Right lung (tissue), 5 donors: Measurements from ENCODE around the gene AKAP7. TPM values are rescaled to one million over a fixed set of nuclear protein-coding genes. Genes with fewer than 3 reads are reported as not detected.
A peak's percentile ranks its signal among the peaks of the same experiment; 100 is the strongest.
"Not testable (repeated sequence)": the region's sequence is repeated elsewhere in the genome, so short reads cannot be mapped to it uniquely, and the experiment has no call there.

Experiments used
- DNase-seq, 2 donors: peaks; one replicate each; pipeline ENCODE4 v3.0.0-alpha.2; 2013
- polyA plus RNA-seq, 5 donors: library from polyadenylated mRNA; unstranded; fragments of 120-200 nt; gene quantifications; one replicate each; pipeline versions ENCODE4 v1.2.1 to v1.2.3, GENCODE V29; 2013; ENCODE audit warnings: inconsistent platforms in 1 of 5, low replicate concordance in 1 of 5; ENCODE audit not compliant: insufficient read length in 5 of 5, insufficient read depth in 1 of 5

AKAP7 gene
- polyA plus RNA-seq, 5 donors, result 17.1 to 27.6 (median 23.5) TPM

DNA sequence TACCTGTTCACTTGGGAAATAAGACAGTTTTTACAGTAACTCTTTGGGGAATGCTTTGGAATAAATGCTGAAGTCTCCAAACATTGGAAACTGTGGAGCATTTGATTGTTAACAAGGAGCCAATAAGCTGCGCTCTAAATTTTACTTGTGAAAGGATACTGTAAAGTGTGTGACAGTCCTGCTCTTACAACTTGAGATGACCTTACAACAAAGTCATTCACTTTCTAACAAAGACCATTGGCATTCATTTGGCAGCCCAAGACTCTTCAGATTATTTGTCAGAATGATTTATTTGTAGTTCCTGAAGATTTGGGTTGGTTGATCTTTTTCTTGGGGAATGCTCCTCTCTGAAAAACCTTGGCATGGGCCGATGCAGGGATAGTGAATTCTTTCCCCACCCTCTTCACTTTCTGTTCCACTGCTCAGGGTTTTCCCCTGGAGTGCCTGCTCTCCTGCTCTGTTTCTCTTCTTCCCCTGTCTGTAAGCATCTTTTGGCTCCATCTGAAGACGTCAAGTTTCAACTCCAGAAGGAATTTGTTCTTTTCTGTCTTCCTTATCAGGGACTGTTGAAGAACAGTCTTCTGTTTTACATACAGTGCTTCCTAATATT lies 116.4 kb downstream of the AKAP7 start:
- DNase-seq, result no peak

DNA sequence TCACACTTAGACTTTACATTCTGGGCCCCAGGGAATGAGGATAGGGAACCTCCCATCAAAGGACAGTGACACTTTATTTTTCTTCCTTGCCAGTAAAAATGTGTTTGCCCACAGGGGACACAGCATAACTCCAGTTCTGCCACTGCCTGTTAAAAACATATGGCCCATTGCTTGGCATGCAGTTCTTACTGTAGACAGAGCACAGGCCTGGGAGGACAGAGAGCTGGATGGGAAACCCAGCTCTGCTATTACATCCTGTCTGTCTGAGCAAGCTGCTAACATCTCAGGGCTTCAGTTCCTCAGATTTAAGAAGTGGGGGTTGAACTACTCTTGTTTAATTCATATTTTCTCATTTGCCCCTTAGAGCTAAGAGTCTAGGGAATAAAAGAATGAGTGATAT lies 120.2 kb downstream of the AKAP7 start:
- DNase-seq, result no peak

DNA sequence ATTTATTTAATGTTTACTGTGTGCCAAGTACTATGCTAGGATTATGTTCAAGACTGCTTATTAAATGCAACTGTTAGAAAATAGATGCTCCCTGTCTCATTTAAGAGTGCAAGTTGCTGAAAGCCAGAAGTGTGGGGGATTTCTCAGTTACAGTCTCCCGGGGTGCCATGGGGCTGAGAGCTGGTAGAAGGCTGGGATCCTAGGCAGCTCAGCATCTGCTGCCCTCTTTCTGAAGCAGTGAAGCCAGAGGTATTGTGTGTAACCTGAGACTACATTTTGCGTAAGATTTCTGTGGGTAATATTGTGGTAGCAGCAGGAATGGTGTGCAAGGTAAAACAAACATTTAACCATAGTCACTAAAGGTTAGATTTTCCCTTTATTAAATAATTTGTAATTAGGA lies 120.6 kb downstream of the AKAP7 start:
- no peak for DNase-seq

DNA sequence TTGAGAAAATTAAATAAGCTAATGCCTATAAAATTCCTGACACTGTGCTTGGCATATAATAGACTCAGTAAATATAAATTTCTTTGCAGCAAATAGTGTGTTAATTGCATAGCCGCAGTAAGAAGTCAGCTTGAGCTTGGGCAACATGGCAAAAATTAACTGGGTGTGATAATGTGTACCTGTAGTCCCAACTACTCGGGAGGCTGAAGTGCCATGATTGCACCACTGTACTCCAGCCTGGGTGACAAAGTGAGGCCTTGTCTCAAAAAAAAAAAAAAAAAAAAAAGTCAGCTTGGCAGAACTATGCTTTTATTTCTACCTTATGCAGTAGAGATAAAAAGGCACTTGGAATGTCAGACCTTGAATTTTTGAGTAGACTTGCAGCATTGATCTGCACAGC lies 121.8 kb downstream of the AKAP7 start:
- DNase-seq, result no peak

DNA sequence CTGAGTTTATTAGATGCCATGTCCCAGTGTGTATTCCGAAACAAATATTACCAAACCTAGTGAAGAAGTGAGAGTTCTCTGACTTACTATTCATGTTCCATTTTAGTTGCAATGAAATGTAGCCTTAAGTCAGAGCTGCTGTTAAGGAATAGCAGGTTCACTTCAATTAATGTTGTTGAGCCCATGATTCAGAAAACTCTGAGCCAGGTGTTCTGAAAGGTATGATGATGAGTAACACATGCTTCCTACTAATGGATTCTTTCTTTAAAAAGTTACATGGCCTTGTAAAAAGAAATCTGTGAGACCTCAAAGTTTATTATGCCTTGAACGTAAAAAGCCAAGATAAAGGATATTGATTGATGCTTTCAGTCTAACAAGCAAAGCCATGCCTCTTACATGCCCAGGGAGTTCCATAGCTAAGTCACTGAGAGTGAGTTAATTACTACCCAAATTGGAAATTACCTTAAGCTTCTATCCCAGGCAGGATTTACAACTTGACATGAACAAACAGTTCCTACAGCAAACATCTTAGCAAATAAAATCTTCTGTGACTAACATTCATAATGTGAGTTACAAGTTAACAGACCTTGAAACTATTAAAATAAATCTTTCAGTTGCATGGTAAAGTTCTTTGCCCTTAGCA lies 122.9 kb downstream of the AKAP7 start:
- DNase-seq, result no peak

DNA sequence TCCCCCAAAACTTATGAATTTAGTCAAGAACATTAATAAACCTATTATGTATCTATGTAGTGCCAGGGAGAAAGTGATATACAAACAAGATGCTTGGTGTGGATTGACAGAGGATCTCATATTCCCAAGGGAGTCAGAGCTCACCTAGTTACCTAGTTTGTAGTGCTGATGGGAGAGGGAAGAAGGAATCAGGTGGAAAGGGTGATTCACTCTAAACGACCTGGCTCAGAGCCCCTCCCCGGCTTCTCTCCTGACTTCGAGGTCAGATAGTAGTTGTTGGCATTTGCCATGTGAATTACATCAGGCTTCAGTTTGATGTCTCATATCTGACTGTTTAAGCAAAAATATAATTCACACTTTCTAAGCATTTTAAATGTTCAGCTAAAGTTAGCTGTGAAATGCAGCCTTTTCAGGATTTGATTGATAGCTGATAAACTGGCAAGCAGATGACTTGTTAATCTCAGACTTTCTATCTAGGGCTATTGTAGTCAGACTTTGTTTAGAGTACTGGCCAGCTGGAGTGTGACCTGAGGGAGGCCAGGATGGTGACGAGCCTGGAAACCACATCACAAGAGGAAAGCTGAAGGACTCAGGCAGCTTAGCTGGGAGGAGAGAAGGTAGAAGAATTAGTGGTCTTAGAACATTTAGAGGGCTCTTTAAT lies 123.7 kb downstream of the AKAP7 start:
- no peak for DNase-seq

DNA sequence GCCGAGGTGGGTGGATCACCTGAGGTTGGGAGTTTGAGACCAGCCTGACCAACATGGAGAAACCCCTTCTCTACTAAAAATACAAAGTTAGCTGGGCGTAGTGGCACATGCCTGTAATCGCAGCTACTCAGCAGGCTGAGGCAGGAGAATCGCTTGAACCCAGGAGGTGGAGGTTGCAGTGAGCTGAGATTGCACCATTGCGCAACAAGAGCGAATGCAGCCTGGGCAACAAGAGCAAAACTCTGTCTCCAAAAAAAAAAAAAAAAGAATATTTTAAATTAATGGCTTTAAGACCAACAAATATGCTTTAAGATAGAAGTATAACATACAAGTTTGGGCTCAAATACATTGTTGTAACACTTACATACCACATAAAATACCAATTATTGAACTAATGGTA lies 125.7 kb downstream of the AKAP7 start:
- DNase-seq, result not testable (repeated sequence)

DNA sequence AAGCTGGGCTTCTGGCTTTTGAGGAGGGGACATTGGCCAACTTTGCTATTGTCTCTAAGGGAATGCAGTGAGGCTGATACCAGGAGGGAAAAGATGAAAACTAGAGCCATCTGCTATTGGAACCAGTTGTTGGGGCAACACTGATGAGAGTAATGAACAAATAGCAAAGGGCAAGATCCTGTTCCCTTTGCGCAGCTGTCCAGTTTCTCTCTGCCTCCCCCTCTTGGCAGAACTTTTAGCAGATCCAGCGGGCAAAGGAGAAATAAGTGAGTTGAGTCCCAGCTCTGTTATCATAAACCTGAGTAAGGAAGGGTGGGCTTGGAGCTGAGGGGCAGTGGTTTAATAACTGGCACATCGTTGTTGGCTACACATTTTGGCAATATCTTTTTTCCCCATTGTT lies 126.8 kb downstream of the AKAP7 start:
- no peak for DNase-seq

DNA sequence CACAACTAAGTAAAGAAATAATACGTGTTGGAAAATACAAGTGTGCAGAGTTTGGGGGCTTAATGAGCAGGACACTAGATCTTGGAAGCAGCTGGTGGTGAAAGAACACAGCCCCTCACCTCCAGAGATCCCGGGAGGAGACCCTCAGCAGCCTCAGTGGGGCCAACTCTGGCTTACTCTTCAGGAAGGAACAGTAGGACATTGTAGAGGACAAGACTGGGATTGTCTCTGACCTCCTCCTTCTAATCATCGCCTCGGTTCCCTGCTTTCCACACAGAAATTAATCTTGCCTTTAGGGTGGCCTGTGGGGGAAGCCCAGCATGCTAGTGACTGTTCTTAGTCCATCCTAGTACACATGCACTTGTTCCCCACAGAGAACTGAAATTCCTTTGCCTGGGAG lies 130.7 kb downstream of the AKAP7 start:
- no peak for DNase-seq

DNA sequence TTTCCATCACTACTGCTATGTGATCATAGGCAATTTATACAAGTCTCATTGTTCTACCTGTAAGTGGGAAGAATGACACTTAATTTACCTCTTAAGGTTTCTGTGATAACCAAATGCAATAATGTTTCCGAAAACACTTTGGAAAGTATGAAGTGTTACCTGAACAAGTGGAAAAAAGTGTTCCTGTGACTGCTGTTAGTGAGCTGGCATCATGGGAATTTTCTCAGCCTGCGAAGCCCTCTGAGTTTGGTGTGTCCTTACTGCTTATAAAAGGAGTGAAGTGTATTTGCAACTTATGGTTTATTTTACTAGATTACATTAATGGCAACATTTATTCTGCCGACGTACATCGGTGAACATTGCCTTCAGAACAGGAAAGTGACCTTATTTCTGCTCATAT lies 133.0 kb downstream of the AKAP7 start:
- DNase-seq, result no peak

DNA sequence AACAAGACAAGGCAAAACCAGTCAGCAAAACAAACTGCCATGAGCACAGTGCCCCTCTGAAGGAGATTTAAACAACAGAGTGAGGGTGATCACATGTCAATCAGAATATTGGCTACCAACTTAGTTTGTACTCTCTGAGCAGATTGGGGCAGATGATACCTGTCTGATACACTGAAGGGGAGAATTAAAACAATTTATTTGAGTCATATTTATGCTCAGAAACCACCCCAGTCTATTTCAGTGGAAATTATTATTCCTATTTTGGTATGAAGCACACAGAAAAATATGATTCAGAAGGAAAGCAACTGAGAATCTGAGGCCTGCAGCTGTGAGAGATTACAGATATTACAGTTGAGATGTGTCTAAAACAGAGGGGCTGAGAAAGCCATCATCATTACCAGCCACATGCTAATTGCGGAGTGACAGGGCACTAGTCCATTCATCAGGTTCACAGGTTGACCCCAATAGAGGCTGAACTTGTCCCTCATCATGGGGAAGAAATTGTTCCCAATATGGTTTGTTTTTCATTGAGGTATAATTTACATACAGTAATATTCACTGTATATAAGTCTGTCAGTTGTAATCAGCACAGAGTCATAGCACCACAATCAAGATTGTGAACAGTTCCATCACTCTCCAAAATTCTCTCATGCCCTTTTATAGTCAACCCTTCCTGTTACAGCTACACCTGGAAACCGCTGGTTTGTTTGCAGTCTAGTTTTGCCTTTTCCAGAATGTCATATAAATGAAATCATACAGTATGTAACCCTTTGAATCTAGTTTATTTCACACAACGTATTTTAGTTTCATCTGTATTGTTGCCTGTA lies 134.5 kb downstream of the AKAP7 start:
- DNase-seq, result no peak

DNA sequence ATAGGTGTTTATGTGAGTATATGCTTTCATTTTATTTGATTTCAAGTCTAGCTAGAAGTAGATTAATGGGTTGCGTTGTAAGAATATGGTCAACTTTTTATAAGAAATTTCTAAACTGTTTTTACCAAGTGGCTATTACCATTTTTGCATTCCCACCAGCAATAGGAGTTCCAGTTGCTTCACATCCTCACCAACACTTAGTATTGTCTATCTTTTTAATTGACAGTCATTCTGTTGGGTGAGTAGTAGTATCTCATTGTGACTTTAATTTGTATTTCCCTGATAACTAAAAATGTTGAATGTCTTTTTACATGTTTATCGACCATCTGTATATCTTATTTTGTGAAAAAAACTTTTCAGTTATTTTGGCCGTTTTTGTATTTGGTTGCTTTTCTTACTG lies 135.3 kb downstream of the AKAP7 start:
- DNase-seq, result no peak

DNA sequence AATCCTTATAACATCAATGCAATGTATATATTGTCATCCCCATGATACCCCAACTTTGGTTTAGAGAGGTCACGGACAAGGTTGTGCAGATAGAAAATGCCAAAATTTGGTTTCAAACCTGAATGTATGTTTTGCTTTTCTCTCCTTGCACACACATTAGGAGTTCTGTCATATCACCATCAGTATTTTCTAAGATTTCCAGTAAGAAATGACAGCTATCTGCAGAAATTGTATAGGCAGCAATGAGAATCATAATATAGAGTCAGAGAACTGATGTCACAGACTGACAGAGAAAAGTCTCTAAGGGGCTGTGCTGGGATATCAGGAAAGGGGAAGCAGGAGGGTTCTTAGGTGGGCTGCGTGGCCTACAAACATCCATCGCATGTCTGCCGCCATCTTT lies 140.0 kb downstream of the AKAP7 start:
- DNase-seq, result no peak

DNA sequence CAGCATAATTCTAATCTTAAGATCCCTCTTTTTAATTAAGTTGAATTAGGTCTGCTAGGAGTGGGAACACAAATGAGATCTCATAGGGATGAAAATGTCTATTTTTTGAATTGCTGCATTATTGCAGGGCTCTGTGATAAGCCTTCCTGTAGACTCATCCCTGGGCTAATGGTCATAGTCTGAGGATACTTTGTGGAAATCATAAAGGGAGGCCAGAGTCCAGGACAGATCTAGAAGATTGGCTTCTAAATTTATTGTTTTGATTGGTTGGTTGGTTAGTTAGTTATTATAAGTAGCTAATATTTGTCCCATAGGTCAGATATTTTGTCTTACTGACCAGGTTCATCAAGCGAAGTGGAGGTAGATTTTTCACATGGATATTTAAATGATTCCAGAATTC lies 142.3 kb downstream of the AKAP7 start:
- DNase-seq, result no peak

DNA sequence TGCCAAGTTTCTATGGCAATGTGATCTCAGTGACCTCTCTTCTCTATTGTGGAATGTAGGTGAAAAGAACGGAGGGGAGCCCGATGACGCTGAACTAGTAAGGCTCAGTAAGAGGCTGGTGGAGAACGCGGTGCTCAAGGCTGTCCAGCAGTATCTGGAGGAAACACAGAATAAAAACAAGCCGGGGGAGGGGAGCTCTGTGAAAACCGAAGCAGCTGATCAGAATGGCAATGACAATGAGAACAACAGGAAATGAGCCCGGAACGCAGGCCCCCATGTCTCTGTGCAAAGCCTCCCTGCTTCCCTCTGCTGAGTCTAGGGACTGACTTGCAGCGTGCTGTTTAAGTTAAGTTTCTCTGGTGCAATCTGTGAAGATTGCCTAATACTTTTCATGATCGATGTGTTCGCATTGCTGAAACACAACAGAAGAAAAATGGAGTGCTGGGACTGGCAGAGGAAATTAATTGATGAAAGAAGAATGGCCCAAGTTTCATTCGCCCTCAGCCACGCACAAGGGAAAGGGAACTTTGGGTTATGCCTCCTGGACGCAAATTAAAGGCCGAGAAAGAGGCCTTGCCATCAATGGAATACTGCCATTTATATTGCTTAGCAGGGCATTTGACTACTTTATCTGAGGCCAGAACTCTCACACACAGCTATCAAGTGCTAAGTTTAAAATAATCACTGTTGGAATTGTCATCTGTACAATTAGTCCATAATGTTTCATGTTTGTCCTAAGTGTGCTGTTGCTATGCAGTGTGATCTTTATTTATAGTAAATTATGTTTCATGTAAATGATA lies 146.4 kb downstream of the AKAP7 start:
- DNase-seq, result peak; percentile 73 to 80

DNA sequence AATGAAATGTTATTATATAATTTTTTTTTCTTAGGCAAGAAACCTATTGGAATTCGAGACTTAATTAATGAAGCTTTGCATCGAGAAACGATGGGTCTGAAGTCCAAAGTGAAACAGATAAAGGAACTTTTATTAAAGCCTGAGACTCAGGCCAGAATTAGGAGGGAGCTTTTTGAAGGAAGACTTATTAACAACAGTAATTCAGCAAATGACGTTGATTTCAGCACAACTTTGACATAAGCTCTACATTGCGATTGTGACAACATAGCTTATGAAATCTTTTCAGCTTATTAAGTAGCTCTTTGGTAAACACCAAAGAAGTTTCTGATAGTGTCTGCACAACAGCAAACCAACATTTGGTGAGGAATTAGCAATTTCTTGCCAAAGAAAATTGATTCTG lies 147.1 kb downstream of the AKAP7 start:
- no peak for DNase-seq

DNA sequence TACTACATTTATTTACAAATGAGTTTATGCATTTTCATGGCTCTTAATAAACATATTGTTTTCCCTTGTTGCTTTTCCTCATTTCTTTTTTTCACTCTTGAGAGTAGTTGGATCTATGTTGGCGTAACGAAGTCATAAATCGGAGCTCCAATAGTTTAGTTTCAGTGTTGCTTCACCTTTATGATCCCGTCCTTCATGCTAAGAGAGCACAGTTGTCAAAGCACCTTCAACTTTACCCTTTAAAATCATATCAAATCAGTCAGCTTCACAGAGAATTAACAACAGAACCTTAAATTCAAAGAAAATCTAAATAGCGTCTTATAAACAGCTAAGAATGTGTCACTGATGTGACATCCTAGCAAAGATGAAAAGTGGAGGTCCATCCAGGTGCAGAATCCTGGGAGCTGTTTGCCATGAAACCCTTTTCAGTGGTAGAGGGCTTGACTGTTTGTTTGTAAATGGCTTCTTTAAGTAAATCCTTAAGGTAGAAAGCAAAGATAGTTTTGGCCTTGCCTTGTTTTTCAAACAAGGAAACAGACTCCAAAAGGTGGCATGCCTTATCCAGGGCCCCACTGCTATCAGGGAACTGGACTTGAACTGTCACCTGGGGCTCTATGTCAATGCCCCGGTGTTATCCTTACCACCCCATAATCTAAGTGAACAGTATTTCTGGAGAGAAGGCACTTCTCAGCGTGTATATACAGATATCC lies 148.4 kb downstream of the AKAP7 start:
- DNase-seq, result no peak

DNA sequence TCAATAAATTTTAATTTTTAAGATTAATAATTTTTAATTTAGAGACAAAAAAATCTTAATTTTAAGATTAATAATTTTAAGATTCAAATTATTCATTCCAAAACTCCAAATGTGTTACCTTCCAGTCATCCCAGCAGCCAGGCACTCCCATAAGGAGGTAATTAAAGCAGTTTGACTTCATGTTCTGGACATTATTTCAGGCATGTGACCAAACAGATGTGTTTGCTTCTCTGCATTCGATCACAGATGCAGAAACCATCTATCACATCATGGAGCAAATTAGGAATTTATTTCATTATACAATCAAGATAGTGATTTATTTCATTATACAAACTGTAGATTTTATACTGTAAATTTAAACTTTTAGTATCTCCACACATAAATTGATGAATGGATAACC lies 150.3 kb downstream of the AKAP7 start:
- no peak for DNase-seq

DNA sequence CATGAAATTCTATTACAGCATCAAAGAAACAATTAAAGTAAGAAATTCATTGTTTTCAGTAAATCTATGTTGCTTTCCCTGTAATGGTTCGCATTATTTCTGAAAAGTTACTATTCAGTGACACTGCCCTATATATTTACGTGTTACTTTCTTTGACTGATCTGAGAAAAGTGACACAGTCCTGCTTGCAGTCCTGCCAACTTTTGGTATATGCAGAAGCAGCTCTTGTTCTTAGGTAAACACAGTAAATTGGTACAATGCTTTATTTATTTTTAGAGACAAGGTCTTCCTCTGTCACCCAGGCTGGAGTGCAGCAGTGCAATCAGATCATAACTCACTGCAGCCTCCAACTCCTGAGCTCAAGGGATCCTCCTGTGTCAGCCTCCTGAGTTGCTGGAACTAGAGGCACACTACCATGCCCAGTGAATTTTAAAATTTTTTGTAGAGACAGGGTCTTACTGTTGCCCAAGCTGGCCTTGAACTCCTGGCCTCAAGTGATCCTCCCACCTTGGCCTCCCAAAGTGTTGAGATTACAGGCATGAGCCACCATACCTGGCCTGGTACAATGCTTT lies 151.3 kb downstream of the AKAP7 start:
- DNase-seq, result no peak

DNA sequence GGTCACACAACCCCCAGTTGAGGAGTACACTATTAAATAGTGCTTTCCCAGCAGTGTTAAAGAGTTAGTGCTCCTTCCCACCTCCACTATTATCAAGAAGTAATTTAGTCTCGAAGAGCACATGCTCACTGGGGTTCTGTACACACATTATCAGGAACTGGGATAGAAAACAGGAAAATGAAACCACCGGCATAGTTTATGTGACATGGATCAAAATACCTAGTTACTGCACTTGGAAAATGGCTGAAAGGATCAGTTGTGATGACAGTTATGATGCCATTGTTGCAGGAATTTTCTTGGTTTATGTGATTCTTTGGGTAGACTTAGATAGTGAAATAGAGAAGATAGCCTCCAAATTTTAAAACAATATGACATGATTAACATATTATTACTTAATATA lies 152.9 kb downstream of the AKAP7 start:
- no peak for DNase-seq

DNA sequence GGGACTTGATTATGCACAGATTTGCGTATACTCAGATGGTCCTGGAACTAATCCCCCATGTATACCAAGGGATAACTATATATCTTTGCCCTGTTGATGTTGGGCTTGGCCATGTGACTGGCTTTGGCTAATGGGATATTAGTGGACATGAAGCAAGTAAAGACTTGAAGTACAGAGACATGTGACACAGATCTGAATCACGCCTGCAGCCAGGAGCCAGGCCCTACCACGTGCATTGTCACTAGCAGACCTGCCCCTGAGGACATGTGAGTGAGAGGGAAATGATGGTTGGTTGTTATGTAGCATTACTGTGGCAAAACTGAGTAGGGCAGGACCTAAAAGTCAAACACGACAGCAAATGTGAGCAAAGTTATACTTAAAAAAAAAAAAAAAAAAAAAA lies 155.7 kb downstream of the AKAP7 start:
- DNase-seq, result no peak
